DND-41 (cell line): ENCODE results near the gene MICAL3.

Source experiments
- EZH2 ChIP-seq: IDR thresholded peaks from 3 replicates; pipeline ENCODE4 v1.6.1; 2012; ENCODE audit warnings: borderline replicate concordance, low read depth, mild to moderate bottlenecking, moderate library complexity, low read length, inconsistent platforms; ENCODE audit not compliant: severe bottlenecking
- TF ChIP-seq, protein P1 (sequence below): IDR thresholded peaks from 2 replicates; pipeline ENCODE4 v1.5.1; 2012; ENCODE audit warnings: borderline replicate concordance, low read length, moderate library complexity, mild to moderate bottlenecking; ENCODE audit not compliant: poor library complexity, severe bottlenecking; ENCODE audit errors: extremely low read depth

DNA sequence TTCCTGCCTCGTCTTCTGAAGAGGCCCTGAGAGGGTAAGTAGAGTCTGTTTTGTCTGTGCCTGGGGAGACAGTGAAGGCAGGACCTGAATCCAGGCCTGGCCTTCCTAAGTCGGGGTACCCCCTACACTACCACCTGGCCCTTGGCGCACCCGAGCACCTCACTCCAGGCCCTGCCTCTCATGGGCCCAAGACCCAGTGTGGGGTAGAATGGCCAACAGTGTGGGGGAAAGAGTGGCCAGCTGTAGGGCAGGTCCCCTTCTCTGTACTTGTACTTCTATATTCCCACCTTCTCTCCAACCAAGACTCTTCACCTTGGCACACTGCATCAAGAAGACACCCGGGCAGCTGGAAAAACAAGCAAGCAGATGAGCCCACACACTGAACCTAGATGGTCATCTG is 227.7 kb downstream of the MICAL3 start:
- TF ChIP-seq EZH2, result no peak
- TF ChIP-seq, protein P1, sequence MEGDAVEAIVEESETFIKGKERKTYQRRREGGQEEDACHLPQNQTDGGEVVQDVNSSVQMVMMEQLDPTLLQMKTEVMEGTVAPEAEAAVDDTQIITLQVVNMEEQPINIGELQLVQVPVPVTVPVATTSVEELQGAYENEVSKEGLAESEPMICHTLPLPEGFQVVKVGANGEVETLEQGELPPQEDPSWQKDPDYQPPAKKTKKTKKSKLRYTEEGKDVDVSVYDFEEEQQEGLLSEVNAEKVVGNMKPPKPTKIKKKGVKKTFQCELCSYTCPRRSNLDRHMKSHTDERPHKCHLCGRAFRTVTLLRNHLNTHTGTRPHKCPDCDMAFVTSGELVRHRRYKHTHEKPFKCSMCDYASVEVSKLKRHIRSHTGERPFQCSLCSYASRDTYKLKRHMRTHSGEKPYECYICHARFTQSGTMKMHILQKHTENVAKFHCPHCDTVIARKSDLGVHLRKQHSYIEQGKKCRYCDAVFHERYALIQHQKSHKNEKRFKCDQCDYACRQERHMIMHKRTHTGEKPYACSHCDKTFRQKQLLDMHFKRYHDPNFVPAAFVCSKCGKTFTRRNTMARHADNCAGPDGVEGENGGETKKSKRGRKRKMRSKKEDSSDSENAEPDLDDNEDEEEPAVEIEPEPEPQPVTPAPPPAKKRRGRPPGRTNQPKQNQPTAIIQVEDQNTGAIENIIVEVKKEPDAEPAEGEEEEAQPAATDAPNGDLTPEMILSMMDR, result no peak
